ENCODE measurements around the gene UTP18.

Gene UTP18

DNA sequence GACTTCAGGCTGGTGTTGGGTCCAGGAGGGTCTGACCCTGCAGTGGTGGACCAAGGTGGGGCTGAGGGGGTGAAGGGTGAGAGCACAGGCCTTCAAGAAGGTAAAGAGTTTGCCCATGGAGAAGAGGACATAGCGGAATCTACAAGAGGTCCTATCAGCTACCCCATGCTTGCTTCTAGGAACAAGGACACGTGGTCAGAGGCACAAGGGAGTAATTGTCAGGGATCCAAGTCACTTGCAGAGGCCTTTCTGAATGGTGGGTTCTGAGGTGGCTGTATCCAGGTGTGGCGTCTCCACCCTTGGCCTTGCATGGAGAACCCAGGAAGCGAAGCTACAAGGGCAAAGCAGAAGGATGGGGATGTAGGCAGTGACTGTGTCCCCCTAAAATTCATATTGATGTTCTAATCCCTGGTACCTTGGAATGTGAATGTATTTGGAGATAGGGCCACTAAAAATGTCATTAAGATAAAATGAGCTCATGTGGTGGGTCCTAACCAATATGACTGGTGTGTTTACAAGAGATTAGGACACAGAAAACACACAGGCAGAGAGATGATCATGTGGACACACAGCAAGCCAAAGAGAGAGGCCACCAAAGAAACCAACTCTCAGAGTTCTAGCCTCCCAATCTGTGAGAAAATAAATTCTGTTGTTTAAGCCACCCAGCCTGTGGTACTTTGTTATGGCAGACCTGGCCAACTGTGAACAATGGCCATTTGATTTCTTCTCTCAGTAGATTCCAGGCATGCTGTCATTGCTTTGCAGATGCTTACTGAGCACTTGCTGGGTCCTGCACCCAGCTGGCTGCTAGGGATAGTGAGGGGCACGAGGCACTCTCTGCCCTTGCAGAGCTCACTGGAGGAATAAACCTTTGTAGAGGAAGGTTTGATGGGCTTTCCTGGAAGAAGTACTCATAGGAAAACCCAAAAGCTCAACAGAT lies 75.8 kb downstream of the UTP18 start:
- DNase-seq: no peak

DNA sequence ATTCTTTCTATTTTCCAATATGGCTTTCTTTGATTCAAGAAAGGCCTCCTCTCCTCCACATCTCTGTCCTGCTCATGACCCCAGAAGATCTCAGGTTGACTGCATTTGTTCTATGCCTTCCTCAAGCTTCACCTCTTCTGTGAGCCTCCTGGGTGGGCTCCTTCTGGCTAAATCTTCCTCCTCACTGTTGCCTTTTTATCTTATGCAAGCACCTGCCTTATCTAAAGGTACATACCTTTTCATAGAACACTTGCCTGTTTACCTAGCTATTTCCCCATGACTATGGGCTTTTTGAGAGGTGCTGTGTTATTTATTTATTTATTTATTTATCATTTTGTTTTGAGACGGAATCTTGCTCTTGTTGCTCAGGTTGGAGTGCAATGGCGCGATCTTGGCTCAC lies 81.1 kb downstream of the UTP18 start:
- DNase-seq: no peak

DNA sequence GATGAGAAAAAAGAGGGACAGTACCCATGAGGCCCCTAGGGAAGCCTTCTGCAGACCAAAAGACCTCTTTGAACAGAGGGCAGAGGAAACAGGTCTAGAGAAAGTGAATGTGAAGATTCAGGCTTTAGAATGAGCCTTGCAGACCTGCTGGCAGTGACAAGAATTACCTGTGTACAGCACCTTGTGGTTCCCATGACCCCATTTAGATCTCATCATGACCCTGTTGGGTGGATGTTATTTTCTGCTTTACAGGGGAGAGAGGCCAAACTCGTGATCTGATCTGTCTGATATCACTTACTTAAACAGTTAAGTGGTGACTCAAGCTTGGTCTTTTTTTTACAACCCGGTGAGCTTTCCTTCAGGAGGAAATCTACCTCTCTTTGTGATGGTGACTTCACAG lies 81.9 kb downstream of the UTP18 start:
- DNase-seq: no peak

- no peak for DNase-seq
These were observed 84.2 kb downstream of the UTP18 start for GRCh38 chr17:51344532-51344931.

DNA sequence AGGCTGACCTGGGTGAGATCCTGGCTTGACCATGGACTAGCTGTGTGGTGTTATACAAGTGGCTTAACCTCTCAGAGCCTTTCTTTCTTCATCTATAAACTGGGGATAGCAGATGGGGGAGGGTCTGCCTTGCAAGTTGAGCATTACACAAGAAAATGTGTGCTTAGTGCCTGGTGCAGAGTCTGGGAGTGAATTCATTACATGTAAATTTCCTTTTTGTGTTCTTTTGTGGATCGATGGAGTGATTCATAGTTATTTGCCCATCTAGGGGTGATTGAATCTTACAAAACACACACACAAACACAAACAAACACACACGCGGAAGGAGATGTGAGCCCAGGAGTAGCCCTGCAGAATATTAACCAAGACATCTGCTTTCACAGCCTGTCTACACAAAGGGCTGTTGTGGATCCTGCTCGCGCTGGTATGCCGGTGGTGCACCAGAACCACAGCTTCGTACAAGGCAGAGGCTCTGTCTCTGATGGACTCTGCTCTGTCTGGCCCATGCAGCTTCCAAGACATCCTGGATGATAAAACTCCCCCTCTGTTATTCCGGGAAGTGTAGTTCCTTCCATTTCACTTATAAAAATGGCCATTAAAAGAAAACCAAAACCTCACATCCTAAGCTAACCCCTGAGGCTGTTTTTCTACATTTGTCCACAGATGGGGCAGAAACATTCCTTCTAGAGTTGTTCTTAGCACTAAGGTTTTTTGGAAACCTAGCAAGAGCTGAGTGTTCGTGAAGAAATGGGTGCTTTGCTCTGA lies 86.1 kb downstream of the UTP18 start:
- no peak for DNase-seq

Data from activated CD4-positive, alpha-beta T cell treated with anti-CD3 and anti-CD28 coated beads for 4 hours (primary cell).